Epithelial cell of proximal tubule (primary cell): ENCODE data around the gene STOM. TPM values are rescaled to one million over a fixed set of nuclear protein-coding genes. Genes with fewer than 3 reads are reported as not detected.

Experiments used
- DNase-seq: peaks from one replicate; pipeline ENCODE4 v3.0.0-alpha.2; 2011; ENCODE audit warnings: low read depth
- H3K4me3 ChIP-seq: 2 replicates; pipeline ENCODE4 v1.5.1; 2011; ENCODE audit warnings: low read depth, mild to moderate bottlenecking, low read length
- total RNA-seq: library from RNA; depleted of rRNA; stranded (reverse); fragments of >200 nt; gene quantifications from 2 replicates; pipeline ENCODE4 v1.2.3, GENCODE V29; 2015
- TF ChIP-seq, protein P1 (sequence below): conservative IDR thresholded peaks from 2 replicates; pipeline ENCODE4 v1.5.1; 2012; ENCODE audit warnings: low read depth, mild to moderate bottlenecking, low read length

The STOM gene
- total RNA-seq, 1 donor from 2014 or later = 26.1 TPM

DNA sequence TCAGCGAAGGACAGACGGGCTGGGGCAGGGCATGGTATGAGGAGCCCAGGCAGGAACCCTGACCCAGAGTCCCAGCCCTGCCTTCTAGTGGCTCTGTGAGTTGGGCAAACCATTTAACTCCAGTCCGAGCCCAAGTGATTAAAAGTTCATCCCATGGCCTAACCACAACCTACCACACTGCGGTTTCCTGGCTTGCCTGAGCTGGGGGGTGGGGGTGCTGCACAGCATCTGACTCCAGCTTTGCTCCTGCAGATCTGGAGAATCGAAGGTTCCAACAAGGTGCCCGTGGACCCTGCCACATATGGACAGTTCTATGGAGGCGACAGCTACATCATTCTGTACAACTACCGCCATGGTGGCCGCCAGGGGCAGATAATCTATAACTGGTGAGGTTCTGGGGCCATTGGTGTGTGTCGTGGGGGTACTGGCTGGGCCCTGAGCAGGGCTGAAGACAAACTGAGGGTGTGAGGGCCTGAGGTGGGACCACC is 49.0 kb downstream of the STOM start:
- TF ChIP-seq, protein P1, sequence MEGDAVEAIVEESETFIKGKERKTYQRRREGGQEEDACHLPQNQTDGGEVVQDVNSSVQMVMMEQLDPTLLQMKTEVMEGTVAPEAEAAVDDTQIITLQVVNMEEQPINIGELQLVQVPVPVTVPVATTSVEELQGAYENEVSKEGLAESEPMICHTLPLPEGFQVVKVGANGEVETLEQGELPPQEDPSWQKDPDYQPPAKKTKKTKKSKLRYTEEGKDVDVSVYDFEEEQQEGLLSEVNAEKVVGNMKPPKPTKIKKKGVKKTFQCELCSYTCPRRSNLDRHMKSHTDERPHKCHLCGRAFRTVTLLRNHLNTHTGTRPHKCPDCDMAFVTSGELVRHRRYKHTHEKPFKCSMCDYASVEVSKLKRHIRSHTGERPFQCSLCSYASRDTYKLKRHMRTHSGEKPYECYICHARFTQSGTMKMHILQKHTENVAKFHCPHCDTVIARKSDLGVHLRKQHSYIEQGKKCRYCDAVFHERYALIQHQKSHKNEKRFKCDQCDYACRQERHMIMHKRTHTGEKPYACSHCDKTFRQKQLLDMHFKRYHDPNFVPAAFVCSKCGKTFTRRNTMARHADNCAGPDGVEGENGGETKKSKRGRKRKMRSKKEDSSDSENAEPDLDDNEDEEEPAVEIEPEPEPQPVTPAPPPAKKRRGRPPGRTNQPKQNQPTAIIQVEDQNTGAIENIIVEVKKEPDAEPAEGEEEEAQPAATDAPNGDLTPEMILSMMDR = no peak
- no peak overlapping the region for H3K4me3 ChIP-seq
- no peak for DNase-seq

DNA sequence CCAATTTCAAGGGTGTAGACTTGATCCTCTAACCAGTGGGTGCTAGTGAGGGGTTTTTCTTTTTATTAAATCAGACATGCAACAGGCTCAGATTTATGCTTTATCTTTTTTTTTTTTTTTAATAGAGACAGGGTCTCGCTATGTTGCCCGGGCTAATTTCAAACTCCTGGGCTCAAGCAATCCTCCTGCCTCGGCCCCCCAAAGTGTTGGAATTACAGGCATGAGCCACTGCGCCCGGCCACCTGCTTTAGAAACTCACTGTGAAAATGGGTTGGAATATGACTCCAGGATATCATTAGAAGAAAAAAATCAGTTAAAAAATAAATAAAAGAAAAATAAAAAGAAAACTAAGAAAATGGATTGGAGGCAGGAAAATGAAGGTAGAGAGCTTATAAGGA is 50.7 kb downstream of the STOM start:
- TF ChIP-seq, protein P1 = no peak
- DNase-seq = no peak
- H3K4me3 ChIP-seq = no peak overlapping the region

DNA sequence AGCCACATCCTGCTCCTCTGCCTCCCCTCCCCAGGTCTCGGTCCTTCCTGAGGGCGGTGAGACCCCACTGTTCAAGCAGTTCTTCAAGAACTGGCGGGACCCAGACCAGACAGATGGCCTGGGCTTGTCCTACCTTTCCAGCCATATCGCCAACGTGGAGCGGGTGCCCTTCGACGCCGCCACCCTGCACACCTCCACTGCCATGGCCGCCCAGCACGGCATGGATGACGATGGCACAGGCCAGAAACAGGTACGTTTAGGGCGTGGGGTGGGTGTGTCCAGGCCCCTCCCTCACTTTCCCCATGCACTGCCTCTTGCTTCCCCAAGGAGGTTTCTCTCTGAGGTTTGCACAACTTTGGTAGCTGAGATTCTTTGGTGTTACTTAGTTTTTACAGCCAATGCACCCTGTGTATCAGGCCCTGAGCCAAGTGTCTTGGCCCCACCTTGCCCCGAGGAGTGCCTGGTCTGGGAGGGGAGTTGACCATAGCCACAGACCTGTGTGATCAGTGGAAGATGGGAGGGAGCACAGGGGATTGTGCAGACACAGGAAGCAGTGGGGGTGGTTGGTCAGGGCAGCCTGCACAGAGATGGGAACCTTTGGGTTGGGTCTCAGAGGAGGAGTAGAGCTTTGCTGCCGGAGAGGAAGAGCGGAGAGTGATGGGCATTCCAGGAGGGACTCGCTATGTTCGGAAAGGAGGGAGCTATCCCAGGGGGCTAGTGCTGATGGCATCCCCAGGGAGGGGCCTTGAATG is 51.2 kb downstream of the STOM start:
- no peak for DNase-seq
- H3K4me3 ChIP-seq = no peak overlapping the region
- TF ChIP-seq, protein P1 = no peak

DNA sequence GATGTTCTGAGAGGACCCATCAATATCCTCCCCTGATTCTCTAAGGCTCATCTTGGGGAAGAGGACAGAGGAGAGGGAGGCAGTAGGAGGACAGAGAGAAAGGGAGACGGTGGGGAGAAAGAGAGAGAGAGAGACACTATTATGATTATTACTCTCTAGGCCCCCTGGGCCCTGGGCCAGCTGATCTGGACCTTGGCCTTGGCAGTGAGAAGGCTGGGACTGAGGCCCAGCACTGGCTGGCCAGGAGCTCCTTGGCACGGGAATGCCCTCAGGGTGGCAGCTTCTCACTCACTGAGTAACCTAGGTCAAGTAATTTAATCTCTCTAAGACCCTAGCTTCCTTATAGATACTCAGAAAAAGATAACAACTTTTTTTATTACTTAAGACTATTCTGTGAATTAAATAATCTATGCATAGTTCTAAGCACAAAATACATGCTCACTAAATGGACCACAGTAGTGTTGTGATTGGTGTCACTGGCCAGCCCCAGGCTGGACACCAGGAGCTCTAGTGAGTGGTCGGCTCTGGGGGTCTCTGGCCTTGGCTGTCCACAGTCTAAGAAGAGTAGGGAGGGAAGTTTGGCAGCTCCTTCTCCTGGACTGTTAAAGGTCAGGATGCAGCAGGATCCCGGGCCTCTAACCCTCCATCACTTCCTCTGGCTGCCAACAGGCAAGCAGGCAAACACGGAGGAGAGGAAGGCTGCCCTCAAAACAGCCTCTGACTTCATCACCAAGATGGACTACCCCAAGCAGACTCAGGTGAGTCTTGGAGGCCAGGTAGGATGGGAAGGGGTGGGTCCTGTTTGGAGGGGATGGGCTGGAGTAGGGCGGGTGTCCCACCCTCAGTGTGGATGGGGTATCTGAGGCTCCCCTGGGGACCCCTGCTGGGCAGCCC is 52.1 kb downstream of the STOM start:
- DNase-seq = no peak
- H3K4me3 ChIP-seq = no peak overlapping the region
- TF ChIP-seq, protein P1 = no peak

DNA sequence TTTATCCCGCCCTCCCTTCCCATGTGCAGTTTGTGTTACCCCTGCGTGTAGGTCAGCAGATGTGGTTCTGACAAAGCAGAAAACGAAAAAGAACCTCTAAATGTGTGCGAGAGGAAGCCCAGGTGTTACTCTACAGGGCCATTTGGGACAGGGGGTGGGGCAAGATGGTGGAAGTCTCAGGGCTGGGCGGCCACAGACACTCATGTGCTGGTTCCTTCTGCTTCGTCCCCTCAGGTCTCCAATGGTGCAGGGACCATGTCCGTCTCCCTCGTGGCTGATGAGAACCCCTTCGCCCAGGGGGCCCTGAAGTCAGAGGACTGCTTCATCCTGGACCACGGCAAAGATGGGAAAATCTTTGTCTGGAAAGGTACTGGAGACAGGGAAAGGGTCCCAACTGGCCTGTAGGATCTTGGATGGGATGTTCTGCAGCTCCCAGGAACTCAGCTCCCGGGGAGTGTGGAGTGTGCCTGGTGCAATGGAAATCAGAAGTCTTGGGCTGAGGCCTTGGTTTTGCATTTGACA is 53.1 kb downstream of the STOM start:
- H3K4me3 ChIP-seq = no peak overlapping the region
- no peak for DNase-seq
- TF ChIP-seq, protein P1 = no peak

DNA sequence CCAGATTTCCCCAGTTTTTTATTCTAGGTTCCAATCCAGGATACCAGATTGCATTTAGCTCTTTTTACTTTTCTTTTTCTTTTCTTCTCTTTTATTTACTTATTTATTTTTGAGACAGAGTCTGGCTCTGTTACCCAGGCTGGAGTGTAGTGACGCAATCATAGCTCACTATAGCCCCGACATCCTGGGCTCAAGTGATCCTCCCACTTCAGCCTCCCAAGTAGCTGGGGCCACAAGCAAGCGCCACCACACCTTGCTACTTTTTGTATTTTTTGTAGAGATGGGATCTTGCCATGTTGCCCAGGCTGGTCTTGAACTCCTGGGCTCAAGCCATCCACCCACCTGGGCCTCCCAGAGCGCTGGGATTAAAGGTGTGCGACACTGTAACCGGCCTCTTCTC is 53.7 kb downstream of the STOM start:
- DNase-seq = no peak
- TF ChIP-seq, protein P1 = no peak

More for the DNA sequence above, 53.7 kb downstream of the STOM start:
- H3K4me3 ChIP-seq = no peak overlapping the region
